Lung microvascular endothelial cell (primary cell): ENCODE data around the gene BOLA2B. TPM values are rescaled to one million over a fixed set of nuclear protein-coding genes. Genes with fewer than 3 reads are reported as not detected.
"Not testable (repeated sequence)": the region's sequence is repeated elsewhere in the genome, so short reads cannot be mapped to it uniquely, and the experiment has no call there.

Source experiments
- DNase-seq, 2 donors: peaks; one replicate each; pipeline versions ENCODE4 v3.0.0 to v3.0.0-alpha.2; 2010; ENCODE audit warnings: low read depth in 2 of 2
- total RNA-seq: library from RNA; depleted of rRNA; stranded (reverse); fragments of >200 nt; gene quantifications from 2 replicates; pipeline ENCODE4 v1.2.1, GENCODE V29; 2014

Gene BOLA2B
- total RNA-seq = 20.4 and 25.3 TPM in 2 replicates

DNA sequence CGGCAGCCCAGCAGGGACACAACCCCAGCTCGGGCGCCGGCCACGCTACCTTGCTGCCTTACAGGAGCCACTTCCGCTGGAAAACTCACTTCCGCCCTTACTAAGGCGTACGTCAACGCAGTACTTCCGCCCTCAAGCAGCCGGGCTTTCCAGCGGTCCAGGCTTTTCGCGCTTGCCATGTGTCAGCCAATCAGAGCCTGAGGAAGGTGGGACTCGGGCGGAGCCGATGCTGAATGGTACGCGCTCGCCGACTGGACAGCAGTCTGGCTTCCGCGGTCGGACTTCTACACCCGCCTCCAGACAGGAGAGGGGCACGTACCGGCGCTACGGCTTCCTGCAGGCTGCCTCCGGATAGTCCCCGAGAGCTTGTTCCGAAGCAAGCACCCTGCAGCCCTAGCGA is at the start of gene BOLA2B, which contains the start of gene SLX1A:
BOLA2B (minus strand) TSS at position 52 of the 400 bp plus-strand sequence. CDS start 71 bp downstream, outside the sequence.
SLX1A (plus strand) TSS at position 261 of the 400 bp plus-strand sequence. CDS start 210 bp downstream, outside the sequence.
- not testable (repeated sequence) for DNase-seq

DNA sequence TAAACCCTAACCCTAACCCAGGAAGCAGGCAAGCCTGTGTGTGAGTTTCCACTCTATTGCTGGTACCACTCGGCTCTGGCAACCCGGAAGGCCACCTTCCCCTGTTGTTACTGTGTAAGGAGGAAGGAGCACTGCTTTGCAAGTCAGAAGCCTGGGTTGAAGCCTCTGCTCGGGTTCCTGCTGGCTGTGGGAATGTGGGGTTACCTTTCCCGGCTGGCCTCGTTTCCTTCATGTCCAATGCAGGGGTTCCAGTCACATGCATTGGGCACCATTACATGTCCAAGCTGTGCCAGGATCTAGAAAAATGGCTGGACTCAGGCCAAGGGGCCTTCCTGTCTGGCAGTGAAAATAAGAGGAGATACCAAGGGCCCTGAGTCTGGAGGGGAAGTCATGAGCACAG is 23.6 kb upstream of the BOLA2B start:
- DNase-seq = not testable (repeated sequence)

DNA sequence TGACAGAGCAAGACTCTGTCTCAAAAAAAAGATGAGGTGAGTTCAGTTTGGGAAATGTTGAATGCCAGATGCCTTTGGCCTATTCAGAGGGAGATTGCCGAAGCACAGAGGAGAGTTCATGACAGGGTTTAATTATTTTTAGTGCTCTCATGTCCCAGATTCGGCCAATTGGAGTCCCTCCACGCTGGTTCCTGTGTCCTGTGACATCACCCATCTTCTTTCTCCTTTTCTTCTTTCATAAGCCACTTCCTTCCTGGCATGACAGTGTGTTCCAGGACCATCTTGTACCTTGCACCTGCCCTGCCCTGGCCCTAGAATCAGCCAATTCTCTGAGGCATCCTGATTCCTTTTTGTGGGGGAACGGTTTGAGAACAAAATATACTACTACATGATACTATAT is 17.9 kb upstream of the BOLA2B start:
- DNase-seq = not testable (repeated sequence)

DNA sequence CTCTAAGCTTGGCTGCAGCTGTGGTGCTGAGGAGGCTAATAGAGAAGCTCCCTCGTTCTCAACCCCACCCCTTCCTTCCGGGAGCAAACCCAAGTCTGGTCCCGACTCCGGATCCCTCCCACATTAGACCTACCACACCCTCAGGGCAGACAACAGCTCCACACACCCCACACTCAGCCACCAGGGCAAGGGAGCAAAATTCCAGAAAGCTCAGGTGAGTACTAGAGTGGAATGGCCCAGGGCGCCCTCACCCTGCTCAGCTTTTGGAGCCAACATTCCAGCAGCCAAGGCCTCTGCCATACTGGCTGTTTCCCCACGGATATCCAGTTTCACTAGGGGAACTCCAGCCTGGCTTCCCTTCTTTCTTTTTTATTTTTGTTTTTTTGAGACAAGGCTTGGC is 15.6 kb upstream of the BOLA2B start:
- DNase-seq = not testable (repeated sequence)

DNA sequence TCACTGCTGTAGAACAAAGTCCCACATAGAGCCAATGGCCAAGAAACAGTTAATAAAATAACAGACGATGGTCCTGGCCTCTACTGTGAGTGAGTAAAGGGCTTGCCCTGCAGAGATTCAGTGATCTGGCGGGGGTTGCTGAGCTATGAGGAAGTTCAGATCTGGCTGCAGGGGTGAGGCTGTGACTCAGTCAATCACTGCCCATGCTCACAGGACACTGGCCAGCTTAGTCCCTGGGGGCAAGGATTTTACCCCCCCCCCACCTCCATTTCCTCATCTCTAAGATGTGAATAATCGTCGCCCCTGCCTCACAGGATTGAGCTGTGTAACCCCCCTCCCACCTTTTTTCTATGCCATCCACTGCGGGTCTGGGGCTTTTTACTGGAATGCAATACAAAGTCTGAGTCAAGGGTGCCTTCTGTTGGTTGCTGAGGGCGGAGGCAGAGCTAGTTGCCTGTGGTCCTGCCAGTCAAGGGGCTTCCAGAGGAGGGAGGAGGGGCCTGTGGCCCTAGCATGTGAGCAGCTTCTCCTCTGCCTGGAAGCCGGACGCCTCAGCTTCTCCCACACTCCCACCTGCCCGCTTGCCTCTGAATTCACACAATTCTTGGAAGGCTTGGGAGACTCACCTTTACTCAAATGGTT is 13.7 kb upstream of the BOLA2B start:
- DNase-seq = not testable (repeated sequence)

DNA sequence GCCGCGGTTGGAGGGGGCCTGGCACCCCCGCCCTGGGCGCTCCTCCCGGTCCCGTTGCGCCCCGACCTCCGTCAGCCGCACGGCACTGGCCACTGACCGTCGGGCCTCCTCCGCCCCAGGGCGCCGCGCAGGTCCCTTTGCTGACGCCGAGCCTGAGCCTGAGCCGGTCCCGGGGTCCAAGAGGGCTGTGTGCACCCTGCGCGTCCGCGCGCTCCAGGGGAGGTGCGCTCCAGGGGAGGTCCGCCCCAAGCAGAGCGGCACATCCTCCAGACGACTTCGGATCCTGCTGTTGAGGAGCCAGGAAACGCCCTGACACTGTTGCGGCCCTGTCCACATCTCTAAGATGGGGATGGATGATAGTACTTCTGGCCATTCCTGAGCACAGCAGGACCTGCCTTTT is 12.8 kb upstream of the BOLA2B start:
- not testable (repeated sequence) for DNase-seq

DNA sequence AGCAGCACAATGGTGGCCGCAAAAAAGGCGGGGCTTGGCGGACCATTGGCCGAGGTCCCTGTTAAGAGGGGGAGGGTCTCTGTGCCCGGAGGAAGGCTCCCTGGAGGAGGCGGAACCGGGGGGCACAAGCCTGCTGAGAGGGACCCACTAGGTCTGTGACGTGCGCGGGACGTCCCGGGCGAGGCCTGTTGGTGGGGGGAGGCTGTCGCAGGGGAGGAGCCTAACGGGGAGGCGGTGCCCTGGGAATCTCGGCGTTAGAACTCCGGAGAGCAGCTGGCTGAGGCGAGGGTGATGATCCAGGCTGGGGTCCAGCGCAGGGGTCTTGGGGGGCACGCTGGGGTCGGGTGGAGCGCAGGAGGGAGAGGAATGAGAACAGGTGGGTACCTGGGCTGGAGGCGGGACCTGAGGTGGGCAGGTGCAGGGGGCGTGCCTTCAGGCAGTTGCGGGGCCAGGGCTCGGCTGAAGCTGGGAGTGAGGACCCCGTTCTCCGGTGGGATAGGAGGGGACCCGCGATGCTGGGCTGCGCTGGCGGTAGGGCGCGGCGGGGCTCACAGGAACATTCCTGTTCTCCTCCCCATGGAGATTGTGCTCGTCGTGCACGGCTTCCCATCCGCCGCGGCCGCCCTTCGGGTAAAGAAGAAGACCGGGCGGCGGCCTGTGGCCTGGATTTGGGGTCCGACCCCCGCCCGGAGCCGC is 12.2 kb upstream of the BOLA2B start:
- not testable (repeated sequence) for DNase-seq

DNA sequence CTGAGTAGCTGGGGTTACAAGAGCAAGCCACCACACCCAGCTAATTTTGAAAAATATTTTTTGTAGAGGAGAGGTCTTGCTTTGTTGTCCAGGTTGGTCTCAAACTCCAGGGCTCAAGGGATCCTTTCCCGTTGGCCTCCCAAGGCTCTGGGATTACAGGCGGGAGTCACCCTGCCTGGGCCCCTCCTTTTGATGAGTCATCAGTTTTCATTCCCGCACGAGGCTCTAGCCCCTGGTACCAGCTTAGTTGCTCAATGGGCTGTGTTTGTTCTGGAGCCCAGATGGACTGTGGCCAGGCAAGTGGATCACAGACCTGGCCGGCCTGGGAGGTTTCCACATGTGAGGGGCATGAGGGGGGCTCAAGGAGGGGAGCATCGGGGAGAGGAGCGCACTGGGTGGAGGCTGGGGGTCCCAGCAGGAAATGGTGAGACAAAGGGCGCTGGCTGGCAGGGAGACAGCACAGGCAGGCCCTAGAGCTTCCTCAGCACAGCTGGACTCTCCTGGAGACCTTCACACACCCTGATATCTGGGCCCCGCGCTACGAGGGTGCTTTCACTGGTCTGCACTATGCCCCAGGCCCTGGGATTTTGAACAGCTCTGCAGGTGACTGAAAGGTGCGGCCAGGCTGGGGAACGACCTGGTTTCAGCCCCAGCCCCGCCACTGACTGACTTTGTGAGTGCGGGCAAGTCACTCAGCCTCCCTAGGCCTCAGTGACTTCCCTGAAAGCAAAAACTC is 6.3 kb upstream of the BOLA2B start:
- DNase-seq = not testable (repeated sequence)

DNA sequence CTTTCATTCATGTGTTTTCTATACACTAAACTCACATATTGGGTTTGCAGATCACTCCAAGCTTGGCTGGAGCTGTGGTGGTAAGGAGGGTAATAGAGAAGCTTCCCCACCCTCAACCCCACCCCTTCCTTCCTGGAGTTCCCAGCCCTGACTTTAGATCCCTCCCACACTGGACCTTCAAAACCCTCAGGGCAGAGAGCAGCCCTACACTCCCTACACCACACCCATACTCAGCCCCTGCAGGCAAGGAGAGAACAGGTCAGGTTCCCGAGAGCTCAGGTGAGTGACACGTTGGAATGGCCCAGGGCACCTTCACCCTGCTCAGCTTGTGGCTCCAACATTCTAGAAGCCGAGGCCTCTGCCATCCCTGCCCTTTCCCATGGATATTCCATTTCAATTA is 5.6 kb upstream of the BOLA2B start, which contains the start of gene SULT1A3:
SULT1A3 (plus strand) TSS at position 207 of the 400 bp plus-strand sequence. CDS start 1,474 bp downstream, outside the sequence.
- not testable (repeated sequence) for DNase-seq

DNA sequence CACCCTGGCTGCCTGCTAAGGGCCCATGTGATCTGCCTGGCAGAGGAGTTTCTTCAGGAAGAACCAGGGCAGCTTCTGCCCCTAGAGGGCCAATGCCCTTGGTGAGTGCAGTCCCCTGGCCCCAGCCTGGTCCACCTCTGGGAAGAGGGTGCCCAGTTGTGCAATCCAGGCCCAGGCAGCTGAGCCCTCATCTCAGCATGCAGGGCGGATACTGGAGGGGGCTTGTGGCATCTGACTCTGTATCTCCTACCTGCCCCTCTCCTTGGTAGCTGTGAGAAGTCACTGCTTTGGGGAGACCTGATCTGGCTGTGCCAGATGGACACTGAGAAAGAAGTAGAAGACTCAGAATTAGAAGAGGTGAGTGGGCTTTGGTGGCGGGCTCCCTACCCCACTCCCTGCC is 3.5 kb upstream of the BOLA2B start:
- DNase-seq = not testable (repeated sequence)

DNA sequence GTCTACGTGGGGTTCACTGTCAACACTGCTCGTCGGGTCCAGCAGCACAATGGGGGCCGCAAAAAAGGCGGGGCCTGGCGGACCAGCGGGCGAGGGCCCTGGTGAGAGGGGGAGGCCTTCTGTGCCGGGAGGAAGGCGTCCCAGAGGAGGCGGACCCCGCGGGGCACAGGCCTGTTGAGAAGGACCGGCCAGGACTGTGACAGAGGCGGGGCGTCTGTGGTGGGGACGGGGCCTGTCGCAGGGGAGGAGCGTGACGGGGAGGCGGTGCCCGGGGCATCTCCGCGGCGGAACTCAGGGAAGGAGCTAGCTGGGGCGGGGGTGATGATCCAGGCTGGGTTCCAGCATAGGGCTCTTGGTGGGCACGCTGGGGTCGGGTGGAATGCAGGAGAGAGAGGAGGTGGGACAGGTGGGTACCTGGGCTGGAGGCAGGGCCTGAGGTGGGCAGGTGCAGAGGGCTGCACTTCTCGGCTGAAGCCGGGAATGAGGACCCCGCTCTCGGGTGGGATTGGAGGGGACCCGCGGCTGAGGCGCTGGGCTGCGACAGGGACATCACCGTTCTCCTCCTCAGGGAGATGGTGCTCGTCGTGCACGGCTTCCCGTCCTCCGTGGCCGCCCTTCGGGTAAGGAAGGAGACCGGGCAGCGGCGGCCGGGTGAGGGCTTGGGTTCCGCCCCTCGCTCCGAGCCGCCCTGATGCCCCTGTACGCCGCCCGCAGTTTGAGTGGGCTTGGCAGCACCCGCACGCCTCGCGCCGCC is 883 bp upstream of the BOLA2B start:
- not testable (repeated sequence) for DNase-seq

DNA sequence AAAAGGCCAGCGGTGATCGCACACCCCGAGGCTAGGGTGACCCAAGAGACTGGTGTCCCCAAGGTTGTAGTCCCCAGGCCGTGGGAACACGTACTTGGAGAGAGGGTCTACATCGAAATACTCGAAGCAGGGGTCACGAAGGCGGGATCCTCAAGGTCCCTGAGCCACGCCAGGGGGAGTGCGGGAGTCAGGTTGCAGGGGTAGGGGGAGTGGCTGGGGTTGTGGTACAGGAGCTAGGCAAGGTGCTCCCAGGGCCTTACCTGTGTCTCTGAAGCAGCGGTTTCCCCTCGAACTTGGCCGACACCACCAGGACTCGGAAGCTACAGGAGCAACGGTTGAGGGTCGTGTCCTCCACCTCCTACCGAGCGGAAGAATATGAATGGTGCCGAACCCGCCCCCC is 368 bp downstream of the BOLA2B start:
- not testable (repeated sequence) for DNase-seq

DNA sequence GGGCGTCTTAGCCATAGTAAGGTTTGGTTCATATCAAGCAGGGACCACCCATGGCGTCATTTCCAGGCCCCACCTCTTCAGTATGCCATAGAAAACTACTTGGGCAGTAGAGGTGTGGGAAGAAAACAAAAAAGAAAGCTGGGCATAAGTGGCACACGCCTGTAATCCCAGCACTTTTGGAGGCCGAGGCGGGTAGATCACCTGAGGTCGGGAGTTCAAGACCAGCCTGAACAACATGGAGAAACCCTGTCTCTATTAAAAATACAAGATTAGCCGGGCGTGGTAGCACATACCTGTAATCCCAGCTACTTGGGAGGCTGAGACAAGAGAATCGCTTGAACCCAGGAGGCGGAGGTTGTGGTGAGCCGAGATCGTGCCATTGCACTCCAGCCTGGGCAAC is 2.3 kb downstream of the BOLA2B start:
- not testable (repeated sequence) for DNase-seq

DNA sequence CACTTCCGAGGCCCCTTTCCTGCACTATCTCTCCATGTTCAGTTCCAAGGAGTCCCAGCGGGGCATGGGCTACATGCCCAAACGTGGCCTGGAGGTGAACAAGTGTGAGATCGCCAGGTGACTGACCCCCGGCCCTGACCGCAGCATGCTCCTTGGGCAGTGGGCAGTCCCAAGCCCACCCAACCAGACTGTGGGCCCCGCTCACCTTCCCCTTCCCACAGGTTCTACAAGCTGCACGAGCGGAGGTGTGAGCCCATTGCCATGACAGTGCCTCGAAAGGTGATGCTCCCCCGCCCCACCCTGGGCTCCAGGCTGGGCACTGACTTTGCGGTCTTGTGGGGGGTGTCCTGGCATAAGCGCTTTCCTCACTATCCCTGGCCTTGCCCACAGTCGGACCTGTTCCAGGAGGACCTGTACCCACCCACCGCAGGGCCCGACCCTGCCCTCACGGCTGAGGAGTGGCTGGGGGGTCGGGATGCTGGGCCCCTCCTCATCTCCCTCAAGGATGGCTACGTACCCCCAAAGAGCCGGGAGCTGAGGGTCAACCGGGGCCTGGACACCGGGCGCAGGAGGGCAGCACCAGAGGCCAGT is 5.4 kb downstream of the BOLA2B start:
- no peak for DNase-seq

DNA sequence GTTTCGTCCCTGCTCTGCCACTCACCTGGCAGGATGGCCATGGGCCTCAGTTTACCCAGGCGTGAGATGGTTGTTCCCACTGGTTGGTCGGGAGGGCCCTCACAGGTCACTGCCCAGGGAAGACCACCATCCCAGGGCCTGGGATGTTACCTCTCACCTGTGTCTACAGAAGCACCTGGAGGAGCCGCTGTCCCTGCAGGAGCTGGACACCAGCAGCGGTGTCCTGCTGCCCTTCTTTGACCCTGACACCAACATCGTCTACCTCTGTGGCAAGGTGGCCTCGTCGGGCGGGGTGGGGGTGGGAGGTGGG is 6.0 kb downstream of the BOLA2B start:
- DNase-seq = no peak

DNA sequence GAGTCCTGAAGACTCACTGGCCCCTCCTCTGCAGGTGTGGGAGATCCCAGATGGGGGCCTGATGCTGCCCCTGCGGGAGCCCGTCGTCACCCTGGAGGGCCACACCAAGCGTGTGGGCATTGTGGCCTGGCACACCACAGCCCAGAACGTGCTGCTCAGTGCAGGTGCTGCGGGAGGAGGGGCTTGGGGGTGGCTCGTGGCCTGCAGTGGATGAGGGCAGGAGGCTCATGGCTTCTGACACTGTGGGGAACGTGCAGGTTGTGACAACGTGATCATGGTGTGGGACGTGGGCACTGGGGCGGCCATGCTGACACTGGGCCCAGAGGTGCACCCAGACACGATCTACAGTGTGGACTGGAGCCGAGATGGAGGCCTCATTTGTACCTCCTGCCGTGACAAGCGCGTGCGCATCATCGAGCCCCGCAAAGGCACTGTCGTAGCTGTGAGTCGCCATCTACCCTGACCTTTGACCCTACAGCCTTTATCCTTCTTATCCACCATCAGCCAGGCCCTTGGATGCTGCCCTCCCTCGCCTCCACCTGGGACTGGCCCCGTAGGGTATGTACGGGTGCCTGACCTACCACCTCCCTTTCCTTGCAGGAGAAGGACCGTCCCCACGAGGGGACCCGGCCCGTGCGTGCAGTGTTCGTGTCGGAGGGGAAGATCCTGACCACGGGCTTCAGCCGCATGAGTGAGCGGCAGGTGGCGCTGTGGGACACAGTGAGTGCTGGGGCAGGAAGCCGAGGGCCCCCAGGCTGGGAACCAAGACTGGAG is 6.5 kb downstream of the BOLA2B start:
- peak; percentile 46 to 70 for DNase-seq

DNA sequence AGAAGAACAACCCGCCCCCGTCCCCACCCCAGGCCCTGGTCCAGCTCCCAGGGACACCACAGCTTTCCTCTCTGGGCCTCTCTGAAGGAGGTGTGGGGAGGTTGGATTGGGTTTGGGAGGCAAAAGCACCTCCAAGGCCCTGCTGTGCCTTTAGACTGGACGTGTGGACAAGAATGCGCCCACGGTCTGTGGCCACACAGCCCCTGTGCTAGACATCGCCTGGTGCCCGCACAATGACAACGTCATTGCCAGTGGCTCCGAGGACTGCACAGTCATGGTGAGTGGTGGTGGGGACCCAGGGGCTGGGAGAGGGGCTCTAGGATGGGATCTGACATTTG is 7.1 kb downstream of the BOLA2B start:
- DNase-seq = no peak

DNA sequence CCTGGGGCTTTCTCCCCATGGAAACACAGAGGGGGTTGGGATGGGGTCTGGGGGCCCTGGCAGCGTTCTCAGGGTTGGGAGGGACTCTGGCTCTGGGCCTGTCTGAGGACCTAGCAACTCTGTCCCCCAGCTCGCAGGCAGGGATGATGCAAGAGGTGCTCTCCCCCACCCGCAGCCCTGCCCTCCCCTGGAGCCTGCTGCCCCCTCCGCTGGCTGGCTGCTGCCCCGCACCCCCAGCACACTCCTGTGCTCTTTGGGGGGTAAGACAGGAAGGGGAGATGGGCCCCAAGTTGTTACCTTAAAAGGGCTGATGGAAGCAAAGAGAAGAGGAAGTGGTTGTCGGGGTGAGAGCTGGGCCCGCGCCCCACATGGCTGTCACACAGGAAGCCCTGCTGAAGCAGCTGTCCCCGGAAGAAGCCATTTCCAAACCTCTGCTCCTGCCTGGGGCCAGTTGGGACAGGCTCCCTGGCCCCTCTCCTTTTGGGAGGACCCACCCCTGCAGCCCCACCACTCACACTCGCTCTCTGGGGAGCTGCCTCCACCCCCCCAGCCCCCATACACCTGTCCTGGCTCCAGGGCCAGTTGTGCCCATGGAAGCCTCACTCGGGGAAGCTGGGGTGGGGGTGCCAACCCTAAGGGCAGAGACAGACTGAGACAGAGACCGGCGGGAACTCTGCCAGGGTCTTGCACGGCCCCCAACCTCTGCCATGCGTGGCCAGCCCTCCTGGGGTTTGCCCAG is 7.6 kb downstream of the BOLA2B start:
- no peak for DNase-seq

DNA sequence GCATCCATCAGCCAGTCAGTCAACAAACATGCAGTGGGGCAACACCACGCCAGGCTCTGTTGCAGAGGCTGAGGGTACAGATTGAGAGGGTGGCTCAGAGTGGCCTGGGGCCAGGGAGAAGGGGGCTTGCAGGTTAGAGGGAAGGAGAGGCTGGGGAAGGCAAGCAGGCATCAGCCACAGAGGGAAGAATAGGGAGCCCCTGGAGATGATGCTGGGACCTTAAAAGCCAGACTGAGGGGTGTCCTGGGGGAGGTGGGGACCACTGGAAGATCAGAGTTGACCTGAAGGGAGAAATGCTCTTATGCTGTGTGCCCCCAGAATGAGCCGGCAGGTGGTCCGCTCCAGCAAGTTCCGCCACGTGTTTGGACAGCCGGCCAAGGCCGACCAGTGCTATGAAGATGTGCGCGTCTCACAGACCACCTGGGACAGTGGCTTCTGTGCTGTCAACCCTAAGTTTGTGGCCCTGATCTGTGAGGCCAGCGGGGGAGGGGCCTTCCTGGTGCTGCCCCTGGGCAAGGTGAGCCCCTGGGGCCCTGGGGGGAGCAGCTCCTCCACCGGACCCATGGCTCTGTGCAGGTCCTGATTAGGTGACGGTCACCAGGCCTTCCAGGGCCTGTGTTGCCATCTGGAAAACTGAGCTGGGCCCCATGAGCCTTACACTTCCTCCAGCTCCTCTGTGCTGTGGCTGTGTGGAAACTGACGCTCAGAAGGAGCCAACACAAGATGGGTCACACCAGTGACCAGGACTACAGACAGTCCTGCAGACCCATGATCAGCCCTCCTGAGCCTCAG is 8.4 kb downstream of the BOLA2B start:
- DNase-seq = no peak
